GM06990 (cell line): ENCODE data around the gene CAND2.

Experiments used
- DNase-seq: peaks from one replicate; pipeline ENCODE4 v3.0.0-alpha.2; 2011; ENCODE audit not compliant: insufficient read length; ENCODE audit errors: extremely low read depth
- H3K27me3 ChIP-seq: replicated peaks from 2 replicates; pipeline ENCODE4 v1.6.0; 2011; ENCODE audit warnings: low read length; ENCODE audit not compliant: control insufficient read depth, insufficient read depth
- H3K36me3 ChIP-seq: 2 replicates; pipeline ENCODE4 v1.5.1; 2011; ENCODE audit warnings: low read length; ENCODE audit not compliant: control insufficient read depth, insufficient read depth
- H3K4me3 ChIP-seq: replicated peaks from 2 replicates; pipeline ENCODE4 v1.5.1; 2011; ENCODE audit warnings: low read depth, mild to moderate bottlenecking, control low read depth, low read length
- TF ChIP-seq, protein P1 (sequence below): IDR thresholded peaks from 2 replicates; pipeline ENCODE4 v1.5.1; 2011; ENCODE audit warnings: low read length, control low read depth, mild to moderate bottlenecking, inconsistent platforms; ENCODE audit not compliant: insufficient read depth, poor library complexity, severe bottlenecking

CAND2 gene

DNA sequence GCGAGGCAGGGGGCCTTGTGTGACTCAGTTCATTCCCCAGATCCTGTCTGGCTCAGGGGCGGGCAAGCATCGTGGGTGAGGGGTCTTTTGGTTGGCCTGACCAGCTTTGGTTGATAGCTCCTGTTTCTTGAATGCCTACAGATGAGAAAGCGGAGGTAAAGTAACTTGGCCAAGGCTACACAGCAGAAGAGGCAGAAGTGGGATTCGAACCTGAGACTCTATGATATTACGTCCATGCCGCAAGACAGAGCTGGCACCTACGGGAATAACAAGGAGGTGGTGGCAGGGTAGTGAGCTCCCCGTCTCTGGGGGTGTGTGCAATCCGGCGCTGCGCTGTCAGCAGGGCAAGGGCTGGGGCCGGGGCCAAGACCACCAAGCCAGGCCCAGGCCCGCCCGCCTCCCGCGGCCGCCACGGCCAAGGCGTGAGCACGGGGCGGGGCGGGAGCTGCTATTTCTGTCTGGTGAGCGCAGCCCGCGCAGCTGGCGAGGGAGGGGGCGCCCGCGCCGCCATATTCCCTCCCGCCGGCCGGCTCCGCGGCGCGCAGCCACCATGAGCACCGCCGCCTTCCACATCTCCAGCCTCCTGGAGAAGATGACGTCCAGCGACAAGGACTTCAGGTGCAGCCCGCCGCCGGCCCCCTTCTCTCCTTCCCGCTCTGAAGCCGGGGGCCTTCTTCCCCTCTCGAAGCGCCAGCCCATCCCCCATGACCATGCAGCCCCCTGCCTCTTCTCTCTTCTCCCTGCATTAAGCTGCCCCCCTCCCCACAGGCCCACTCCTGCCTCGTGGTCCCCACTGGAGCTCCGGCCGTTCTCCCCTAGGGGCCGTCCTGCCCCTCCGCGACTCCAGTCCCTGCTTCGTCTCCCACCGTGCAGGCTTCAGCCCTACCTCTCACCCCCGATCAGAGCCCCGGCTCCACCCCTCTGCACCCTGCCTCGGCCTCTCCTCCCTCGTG, at the start of gene CAND2:
CAND2 (plus strand) TSS at position 510 of the 953 bp plus-strand sequence; CDS start at position 551, 41 bp downstream.
- Histone ChIP-seq H3K4me3 (peak within 1 kb of the TSS; percentile 23), H3K27me3 (peaks cover 2% of the 10 kb centered on the region), H3K36me3 (no peaks in the 10 kb centered on the region)
- DNase-seq: peak; percentile 50
- TF ChIP-seq, protein P1, sequence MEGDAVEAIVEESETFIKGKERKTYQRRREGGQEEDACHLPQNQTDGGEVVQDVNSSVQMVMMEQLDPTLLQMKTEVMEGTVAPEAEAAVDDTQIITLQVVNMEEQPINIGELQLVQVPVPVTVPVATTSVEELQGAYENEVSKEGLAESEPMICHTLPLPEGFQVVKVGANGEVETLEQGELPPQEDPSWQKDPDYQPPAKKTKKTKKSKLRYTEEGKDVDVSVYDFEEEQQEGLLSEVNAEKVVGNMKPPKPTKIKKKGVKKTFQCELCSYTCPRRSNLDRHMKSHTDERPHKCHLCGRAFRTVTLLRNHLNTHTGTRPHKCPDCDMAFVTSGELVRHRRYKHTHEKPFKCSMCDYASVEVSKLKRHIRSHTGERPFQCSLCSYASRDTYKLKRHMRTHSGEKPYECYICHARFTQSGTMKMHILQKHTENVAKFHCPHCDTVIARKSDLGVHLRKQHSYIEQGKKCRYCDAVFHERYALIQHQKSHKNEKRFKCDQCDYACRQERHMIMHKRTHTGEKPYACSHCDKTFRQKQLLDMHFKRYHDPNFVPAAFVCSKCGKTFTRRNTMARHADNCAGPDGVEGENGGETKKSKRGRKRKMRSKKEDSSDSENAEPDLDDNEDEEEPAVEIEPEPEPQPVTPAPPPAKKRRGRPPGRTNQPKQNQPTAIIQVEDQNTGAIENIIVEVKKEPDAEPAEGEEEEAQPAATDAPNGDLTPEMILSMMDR: no peak

DNA sequence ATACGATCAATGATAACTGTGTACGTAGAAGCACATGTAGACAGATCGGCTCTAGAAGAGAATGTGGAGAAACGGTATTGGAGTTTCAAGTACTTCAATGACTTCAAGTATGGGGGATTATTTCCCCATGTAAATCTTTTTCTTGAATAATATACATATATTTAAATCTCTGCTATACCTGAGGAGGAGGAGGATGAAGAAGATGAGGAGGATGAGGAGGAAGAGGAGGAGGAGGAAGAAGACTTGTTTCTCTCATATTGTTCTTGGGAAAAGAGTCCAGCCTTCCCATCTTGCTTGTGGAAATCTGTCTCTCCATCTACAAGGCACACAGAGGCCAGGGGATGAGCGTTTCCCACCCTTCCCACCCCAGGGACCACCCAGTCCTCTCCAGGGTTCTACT, 48.0 kb upstream of the CAND2 start:
- no peak for DNase-seq
- H3K36me3 ChIP-seq: no peaks in the 10 kb centered on the region
- H3K27me3 ChIP-seq: no peaks in the 10 kb centered on the region
- no peak overlapping the region for H3K4me3 ChIP-seq
- TF ChIP-seq, protein P1: no peak

DNA sequence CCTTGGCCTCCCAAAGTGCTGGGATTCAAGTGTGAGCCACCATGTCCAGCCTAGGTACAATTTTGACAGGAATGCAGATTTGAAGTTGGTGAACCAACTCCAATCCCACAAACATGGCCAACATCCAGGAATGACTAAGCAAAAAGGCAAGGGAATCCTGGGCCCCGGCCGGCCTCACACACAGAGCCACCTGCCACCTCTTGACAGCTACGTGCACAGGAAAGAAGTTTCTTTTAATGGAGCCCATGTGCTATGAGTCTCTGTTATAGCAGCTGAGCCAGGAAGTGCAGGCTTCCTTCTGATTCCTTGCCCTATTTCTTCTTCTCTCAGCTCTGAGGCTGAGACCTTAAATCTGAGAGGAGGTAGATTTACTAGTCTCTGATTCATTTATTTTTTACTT, 46.3 kb upstream of the CAND2 start:
- no peak overlapping the region for H3K4me3 ChIP-seq
- no peak for DNase-seq
- TF ChIP-seq, protein P1: no peak
- H3K36me3 ChIP-seq: no peaks in the 10 kb centered on the region
- H3K27me3 ChIP-seq: no peaks in the 10 kb centered on the region

DNA sequence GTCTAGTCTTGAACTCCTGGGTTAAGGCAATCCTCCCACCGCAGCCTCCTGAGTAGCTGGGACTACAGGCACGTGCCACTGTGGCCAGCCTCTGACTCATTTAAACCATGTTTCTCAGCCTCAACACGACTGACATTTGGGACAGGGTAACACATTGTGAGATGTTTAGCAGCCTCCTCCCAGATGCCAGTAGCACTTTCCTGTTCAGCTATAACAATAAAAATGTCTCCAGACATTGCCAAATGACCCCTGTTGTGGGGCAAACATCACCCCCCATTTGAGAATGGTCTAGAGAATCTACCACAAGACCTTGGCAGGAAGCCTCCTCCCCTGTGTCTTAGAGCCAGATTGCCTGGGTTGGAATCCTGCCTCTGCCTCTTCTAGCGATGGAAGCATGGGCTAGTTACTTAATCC, 45.8 kb upstream of the CAND2 start:
- no peaks in the 10 kb centered on the region for H3K27me3 ChIP-seq
- H3K36me3 ChIP-seq: no peaks in the 10 kb centered on the region
- H3K4me3 ChIP-seq: no peak overlapping the region
- TF ChIP-seq, protein P1: no peak
- DNase-seq: peak; percentile 36

DNA sequence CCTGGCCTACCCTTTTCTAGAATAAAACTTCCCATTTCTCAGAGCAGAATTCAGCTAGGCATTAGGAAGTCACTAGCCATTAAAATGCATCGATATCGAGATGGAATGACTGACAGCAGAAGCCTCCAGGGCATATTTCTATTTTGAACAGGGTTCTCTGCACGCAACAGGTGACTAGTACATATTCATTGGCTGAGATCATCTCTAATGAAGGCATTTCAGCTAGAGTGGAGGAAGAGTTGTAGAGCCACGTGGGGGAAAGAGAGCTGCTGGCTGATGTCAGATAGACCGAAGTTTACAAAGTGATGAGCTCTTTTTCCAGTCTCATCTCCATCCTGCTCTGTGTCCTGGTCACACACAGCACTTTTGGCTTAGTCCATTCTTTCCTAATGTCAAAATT, 44.9 kb upstream of the CAND2 start:
- no peaks in the 10 kb centered on the region for H3K36me3 ChIP-seq
- TF ChIP-seq, protein P1: no peak
- no peak overlapping the region for H3K4me3 ChIP-seq
- DNase-seq: no peak
- H3K27me3 ChIP-seq: no peaks in the 10 kb centered on the region; the same call in 1 of the 2 replicates
